Stimulated activated naive CD8-positive, alpha-beta T cell treated with anti-CD3 and anti-CD28 coated beads, Interleukin-15, Interleukin-2, amounts not matched to agents 100 ng/mL and 50 ng/mL, for 24 hours (primary cell): ENCODE results near the gene CDH12.
"Not testable (repeated sequence)": the region's sequence is repeated elsewhere in the genome, so short reads cannot be mapped to it uniquely, and the experiment has no call there.

Experiments used
- H3K27ac Mint-ChIP-seq: one replicate; pipeline ENCODE4 v1.8.0; 2021; ENCODE audit warnings: mild to moderate bottlenecking, mixed read lengths
- H3K27me3 Mint-ChIP-seq: one replicate; pipeline ENCODE4 v1.8.0; 2021; ENCODE audit warnings: mixed read lengths
- H3K36me3 Mint-ChIP-seq: one replicate; pipeline ENCODE4 v1.8.0; 2021; ENCODE audit warnings: low read depth, mixed read lengths
- H3K4me1 Mint-ChIP-seq: one replicate; pipeline ENCODE4 v1.8.0; 2021; ENCODE audit warnings: low read depth, mixed read lengths
- H3K4me3 Mint-ChIP-seq: one replicate; pipeline ENCODE4 v1.8.0; 2021; ENCODE audit warnings: mild to moderate bottlenecking, mixed read lengths
- H3K9me3 Mint-ChIP-seq: one replicate; pipeline ENCODE4 v1.8.0; 2021; ENCODE audit warnings: mixed read lengths

CDH12 gene

GRCh38 chr5:22852807-22853660 lies at the start of gene CDH12:
CDH12 (minus strand) TSS chr5:22853344.
- H3K9me3 Mint-ChIP-seq, result peaks cover 11% of the 10 kb centered on the region
- peaks cover 10% of the 10 kb centered on the region for H3K4me1 Mint-ChIP-seq
- H3K27me3 Mint-ChIP-seq, result peaks cover 3% of the 10 kb centered on the region
- H3K27ac Mint-ChIP-seq, result no peak within 1 kb of the TSS
- H3K36me3 Mint-ChIP-seq, result no peaks in the 10 kb centered on the region
- H3K4me3 Mint-ChIP-seq, result peak within 1 kb of the TSS; percentile 51

- Mint-ChIP-seq H3K36me3 (no peaks in the 10 kb centered on the region), H3K27ac (no peak overlapping the region), H3K9me3 (peaks cover 9% of the 10 kb centered on the region), H3K4me3 (no peak overlapping the region), H3K27me3 (no peaks in the 10 kb centered on the region), H3K4me1 (no peaks in the 10 kb centered on the region)
Measured at GRCh38 chr5:22901885-22902284, 48.7 kb upstream of the CDH12 start.

GRCh38 chr5:22900801-22901310 lies 47.7 kb upstream of the CDH12 start:
- H3K27ac Mint-ChIP-seq, result no peak overlapping the region
- peaks cover 7% of the 10 kb centered on the region for H3K9me3 Mint-ChIP-seq
- no peak overlapping the region for H3K4me3 Mint-ChIP-seq
- no peaks in the 10 kb centered on the region for H3K36me3 Mint-ChIP-seq
- H3K4me1 Mint-ChIP-seq, result no peaks in the 10 kb centered on the region
- no peaks in the 10 kb centered on the region for H3K27me3 Mint-ChIP-seq

- no peaks in the 10 kb centered on the region for H3K36me3 Mint-ChIP-seq
- peaks cover 10% of the 10 kb centered on the region for H3K9me3 Mint-ChIP-seq
- H3K27me3 Mint-ChIP-seq, result no peaks in the 10 kb centered on the region
- no peaks in the 10 kb centered on the region for H3K4me1 Mint-ChIP-seq
- no peak overlapping the region for H3K4me3 Mint-ChIP-seq
- no peak overlapping the region for H3K27ac Mint-ChIP-seq
Measured at GRCh38 chr5:22899341-22899740, 46.2 kb upstream of the CDH12 start.

- H3K27me3 Mint-ChIP-seq, result no peaks in the 10 kb centered on the region
- H3K36me3 Mint-ChIP-seq, result no peaks in the 10 kb centered on the region
- H3K27ac Mint-ChIP-seq, result no peak overlapping the region
- H3K4me1 Mint-ChIP-seq, result no peaks in the 10 kb centered on the region
- H3K9me3 Mint-ChIP-seq, result peaks cover 13% of the 10 kb centered on the region
- H3K4me3 Mint-ChIP-seq, result no peak overlapping the region
Measured at GRCh38 chr5:22896152-22896551, 43.0 kb upstream of the CDH12 start.

GRCh38 chr5:22892441-22892840 lies 39.3 kb upstream of the CDH12 start:
- Mint-ChIP-seq H3K27ac (no peak overlapping the region), H3K4me3 (no peak overlapping the region), H3K36me3 (no peaks in the 10 kb centered on the region), H3K27me3 (no peaks in the 10 kb centered on the region), H3K4me1 (no peaks in the 10 kb centered on the region), H3K9me3 (peaks cover 16% of the 10 kb centered on the region)

- no peak overlapping the region for H3K4me3 Mint-ChIP-seq
- no peaks in the 10 kb centered on the region for H3K27me3 Mint-ChIP-seq
- no peaks in the 10 kb centered on the region for H3K36me3 Mint-ChIP-seq
- H3K9me3 Mint-ChIP-seq, result peaks cover 15% of the 10 kb centered on the region
- H3K27ac Mint-ChIP-seq, result no peak overlapping the region
- no peaks in the 10 kb centered on the region for H3K4me1 Mint-ChIP-seq
Measured at GRCh38 chr5:22889720-22890119, 36.6 kb upstream of the CDH12 start.

GRCh38 chr5:22887566-22887965 lies 34.4 kb upstream of the CDH12 start:
- no peak overlapping the region for H3K4me3 Mint-ChIP-seq
- H3K4me1 Mint-ChIP-seq, result no peaks in the 10 kb centered on the region
- H3K36me3 Mint-ChIP-seq, result no peaks in the 10 kb centered on the region
- no peaks in the 10 kb centered on the region for H3K27me3 Mint-ChIP-seq
- peaks cover 18% of the 10 kb centered on the region for H3K9me3 Mint-ChIP-seq
- no peak overlapping the region for H3K27ac Mint-ChIP-seq

GRCh38 chr5:22858911-22859310 lies 5.8 kb upstream of the CDH12 start:
- not testable (repeated sequence) for H3K27me3 Mint-ChIP-seq, H3K4me1 Mint-ChIP-seq, H3K27ac Mint-ChIP-seq, H3K4me3 Mint-ChIP-seq, H3K36me3 Mint-ChIP-seq, H3K9me3 Mint-ChIP-seq

GRCh38 chr5:22855824-22856223 lies 2.7 kb upstream of the CDH12 start:
- peaks cover 6% of the 10 kb centered on the region for H3K9me3 Mint-ChIP-seq
- no peak overlapping the region for H3K27ac Mint-ChIP-seq
- H3K4me1 Mint-ChIP-seq, result peaks cover 10% of the 10 kb centered on the region
- H3K27me3 Mint-ChIP-seq, result peaks cover 3% of the 10 kb centered on the region
- H3K4me3 Mint-ChIP-seq, result no peak overlapping the region
- no peaks in the 10 kb centered on the region for H3K36me3 Mint-ChIP-seq

- Mint-ChIP-seq H3K4me1 (peaks cover 10% of the 10 kb centered on the region), H3K4me3 (no peak overlapping the region), H3K36me3 (no peaks in the 10 kb centered on the region), H3K9me3 (peaks cover 13% of the 10 kb centered on the region), H3K27ac (no peak overlapping the region), H3K27me3 (peaks cover 3% of the 10 kb centered on the region)
Measured at GRCh38 chr5:22850981-22851380, 2.2 kb downstream of the CDH12 start.

GRCh38 chr5:22846693-22847092 lies 6.5 kb downstream of the CDH12 start:
- H3K9me3 Mint-ChIP-seq, result peaks cover 23% of the 10 kb centered on the region
- H3K36me3 Mint-ChIP-seq, result no peaks in the 10 kb centered on the region
- H3K4me3 Mint-ChIP-seq, result no peak overlapping the region
- no peak overlapping the region for H3K27ac Mint-ChIP-seq
- H3K27me3 Mint-ChIP-seq, result no peaks in the 10 kb centered on the region
- no peaks in the 10 kb centered on the region for H3K4me1 Mint-ChIP-seq

GRCh38 chr5:22844636-22845035 lies 8.5 kb downstream of the CDH12 start:
- no peak overlapping the region for H3K27ac Mint-ChIP-seq
- H3K4me1 Mint-ChIP-seq, result no peaks in the 10 kb centered on the region
- H3K4me3 Mint-ChIP-seq, result no peak overlapping the region
- H3K36me3 Mint-ChIP-seq, result no peaks in the 10 kb centered on the region
- no peaks in the 10 kb centered on the region for H3K27me3 Mint-ChIP-seq
- H3K9me3 Mint-ChIP-seq, result peaks cover 29% of the 10 kb centered on the region

GRCh38 chr5:22844155-22844554 lies 9.0 kb downstream of the CDH12 start:
- Mint-ChIP-seq H3K4me1 (no peaks in the 10 kb centered on the region), H3K27ac (no peak overlapping the region), H3K9me3 (peaks cover 29% of the 10 kb centered on the region), H3K4me3 (no peak overlapping the region), H3K36me3 (no peaks in the 10 kb centered on the region), H3K27me3 (no peaks in the 10 kb centered on the region)

GRCh38 chr5:22842574-22842973 lies 10.6 kb downstream of the CDH12 start:
- Mint-ChIP-seq H3K36me3 (no peaks in the 10 kb centered on the region), H3K27ac (no peak overlapping the region), H3K4me1 (no peaks in the 10 kb centered on the region), H3K4me3 (no peak overlapping the region), H3K27me3 (no peaks in the 10 kb centered on the region), H3K9me3 (peaks cover 23% of the 10 kb centered on the region)

GRCh38 chr5:22837803-22838202 lies 15.3 kb downstream of the CDH12 start:
- Mint-ChIP-seq H3K27me3 (no peaks in the 10 kb centered on the region), H3K27ac (no peak overlapping the region), H3K36me3 (no peaks in the 10 kb centered on the region), H3K9me3 (peaks cover 9% of the 10 kb centered on the region), H3K4me3 (no peak overlapping the region), H3K4me1 (no peaks in the 10 kb centered on the region)
